K562 (cell line): ENCODE results near the gene GLTPD2. TPM values are rescaled to one million over a fixed set of nuclear protein-coding genes. Genes with fewer than 3 reads are reported as not detected.

Source experiments
- CHD4 ChIP-seq: fragments of 200-600 bp; sonication (generic); IDR thresholded peaks from 3 replicates; pipeline ENCODE4 v1.6.1; 2012; ENCODE audit warnings: low read depth, mild to moderate bottlenecking, mixed read lengths, low read length, inconsistent platforms; ENCODE audit not compliant: insufficient read depth, insufficient replicate concordance, poor library complexity, severe bottlenecking
- ETV5 ChIP-seq: sonication (generic); formaldehyde crosslinking; IDR thresholded peaks from 2 replicates; pipeline ENCODE4 v1.4.0; 2020; ENCODE audit warnings: low read depth, mild to moderate bottlenecking, missing genetic modification reagents
- KLF6 ChIP-seq: fragments of 250-450 bp; sonication (Bioruptor Pico); IDR thresholded peaks from 2 replicates; pipeline ENCODE4 v1.4.0; 2020; ENCODE audit warnings: mild to moderate bottlenecking, moderate library complexity, borderline replicate concordance
- MYC ChIP-seq, 2 experiments: fragments of 250-450 bp in 1 of 2; sonication (Bioruptor Pico) in 1 of 2; IDR thresholded peaks; 2 replicates each; pipeline versions ENCODE4 v1.5.1 to v1.6.1; 2012 to 2021; ENCODE audit warnings: low read depth in 2 of 2, borderline replicate concordance in 1 of 2, improper control_type of control experiment in 1 of 2, low read length in 1 of 2, mild to moderate bottlenecking in 1 of 2, moderate library complexity in 1 of 2
- POLR2G ChIP-seq: fragments of 200-400 bp; formaldehyde crosslinking; IDR thresholded peaks from 2 replicates; pipeline ENCODE4 v1.6.1; 2017; ENCODE audit warnings: low read depth, mild to moderate bottlenecking, antibody characterized with exemption, low read length, moderate library complexity
- RAD21 ChIP-seq, 2 experiments: fragments of 250-450 bp in 1 of 2; fragments of 450-650 bp in 1 of 2; sonication (Bioruptor Pico) in 1 of 2; formaldehyde crosslinking in 1 of 2; IDR thresholded peaks in 1 of 2; conservative IDR thresholded peaks in 1 of 2; 2 replicates each; pipeline versions ENCODE4 v1.4.0 to v1.8.0; 2020 to 2022; ENCODE audit warnings: mild to moderate bottlenecking in 2 of 2, moderate library complexity in 1 of 2
- ZNF318 ChIP-seq, 2 experiments: fragments of 450-650 bp; IDR thresholded peaks; 2 replicates each; pipeline ENCODE4 v1.6.1; 2016; ENCODE audit warnings: mild to moderate bottlenecking in 2 of 2, borderline replicate concordance in 1 of 2, low read depth in 1 of 2, moderate library complexity in 1 of 2
- ZNF324 ChIP-seq: fragments of 250-450 bp; sonication (Bioruptor Pico); IDR thresholded peaks from 2 replicates; pipeline ENCODE4 v1.4.0; 2020; ENCODE audit warnings: mild to moderate bottlenecking
- ZNF444 ChIP-seq: fragments of 250-450 bp; sonication (Bioruptor Pico); IDR thresholded peaks from 2 replicates; pipeline ENCODE4 v1.4.0; 2020; ENCODE audit warnings: mild to moderate bottlenecking, moderate library complexity
- ZNF445 ChIP-seq: fragments of 250-450 bp; sonication (Bioruptor Pico); IDR thresholded peaks from 2 replicates; pipeline ENCODE4 v1.4.0; 2020; ENCODE audit warnings: low read depth, mild to moderate bottlenecking, moderate library complexity
- polyA plus RNA-seq, 8 experiments: library from polyadenylated mRNA; depleted of rRNA in 4 of 8; stranded (reverse) in 5 of 8; unstranded in 3 of 8; fragments of >200 nt; fragmentation: Nextera tagmentation in 2 of 8; fragmentation: Illumina TruSeq in 1 of 8; extraction: Ambion mirVana in 2 of 8; extraction: Trizol in 1 of 8; gene quantifications; 2 replicates each; pipeline versions ENCODE4 v1.2.1 to v1.2.3, GENCODE V29; 2011 to 2014; ENCODE audit warnings: inconsistent platforms in 1 of 8, missing spikeins in 1 of 8
- total RNA-seq, 7 experiments: library from RNA; depleted of rRNA in 6 of 7; stranded (reverse); fragments of >200 nt in 6 of 7; fragmentation: Illumina TruSeq in 2 of 7; extraction: Trizol in 2 of 7; gene quantifications; 2 replicates each; pipeline versions ENCODE4 v1.2.1 to v1.2.3, GENCODE V29; 2011 to 2021; ENCODE audit warnings: low replicate concordance in 1 of 7
- TF ChIP-seq, protein P1 (sequence below), 2 experiments: IDR thresholded peaks in 1 of 2; conservative IDR thresholded peaks in 1 of 2; 2 replicates each; pipeline ENCODE4 v1.6.1; 2016; ENCODE audit warnings: low read depth in 2 of 2, mild to moderate bottlenecking in 1 of 2, missing compliant biosample characterization in 1 of 2, missing genetic modification characterization in 1 of 2, moderate library complexity in 1 of 2
- TF ChIP-seq, protein P2 (sequence below): fragments of 450-650 bp; formaldehyde crosslinking; IDR thresholded peaks from 2 replicates; pipeline ENCODE4 v1.4.0; 2022; ENCODE audit warnings: missing genetic modification characterization

Gene GLTPD2
- total and polyA plus RNA-seq, 9 of the 15 experiments (the other 6 are each of a cell fraction or from before 2014, with no cell fraction given) = not detected

- TF ChIP-seq CHD4 (no peak), POLR2G (peak; percentile 91), ZNF318 (IDR thresholded peaks at IDR 0.05; ENCODE audit: borderline replicate concordance in 1 of 2, low read depth in 1 of 2) (no peak), ZNF324 (no peak), ZNF445 (CRISPR knock-in tag) (no peak), MYC (IDR thresholded peaks at IDR 0.05; ENCODE audit: low read depth, low read length) (peak; percentile 84), MYC (CRISPR knock-in tag; IDR thresholded peaks at IDR 0.05; ENCODE audit: borderline replicate concordance, low read depth) (no peak), KLF6 (no peak), RAD21 (CRISPR knock-in tag; conservative IDR thresholded peaks at IDR 0.05 in 1 of 2, IDR thresholded peaks at IDR 0.05 in 1 of 2) (peak; percentile 54 to 64), ETV5 (CRISPR knock-in tag) (peak; percentile 96), ZNF444 (CRISPR knock-in tag) (no peak)
- TF ChIP-seq, protein P1, sequence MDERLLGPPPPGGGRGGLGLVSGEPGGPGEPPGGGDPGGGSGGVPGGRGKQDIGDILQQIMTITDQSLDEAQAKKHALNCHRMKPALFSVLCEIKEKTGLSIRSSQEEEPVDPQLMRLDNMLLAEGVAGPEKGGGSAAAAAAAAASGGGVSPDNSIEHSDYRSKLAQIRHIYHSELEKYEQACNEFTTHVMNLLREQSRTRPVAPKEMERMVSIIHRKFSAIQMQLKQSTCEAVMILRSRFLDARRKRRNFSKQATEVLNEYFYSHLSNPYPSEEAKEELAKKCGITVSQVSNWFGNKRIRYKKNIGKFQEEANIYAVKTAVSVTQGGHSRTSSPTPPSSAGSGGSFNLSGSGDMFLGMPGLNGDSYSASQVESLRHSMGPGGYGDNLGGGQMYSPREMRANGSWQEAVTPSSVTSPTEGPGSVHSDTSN (CRISPR knock-in tag; IDR thresholded peaks at IDR 0.05; ENCODE audit: low read depth) = no peak
- TF ChIP-seq, protein P1 (tag; conservative IDR thresholded peaks at IDR 0.05; ENCODE audit: low read depth) = no peak
- TF ChIP-seq, protein P2, sequence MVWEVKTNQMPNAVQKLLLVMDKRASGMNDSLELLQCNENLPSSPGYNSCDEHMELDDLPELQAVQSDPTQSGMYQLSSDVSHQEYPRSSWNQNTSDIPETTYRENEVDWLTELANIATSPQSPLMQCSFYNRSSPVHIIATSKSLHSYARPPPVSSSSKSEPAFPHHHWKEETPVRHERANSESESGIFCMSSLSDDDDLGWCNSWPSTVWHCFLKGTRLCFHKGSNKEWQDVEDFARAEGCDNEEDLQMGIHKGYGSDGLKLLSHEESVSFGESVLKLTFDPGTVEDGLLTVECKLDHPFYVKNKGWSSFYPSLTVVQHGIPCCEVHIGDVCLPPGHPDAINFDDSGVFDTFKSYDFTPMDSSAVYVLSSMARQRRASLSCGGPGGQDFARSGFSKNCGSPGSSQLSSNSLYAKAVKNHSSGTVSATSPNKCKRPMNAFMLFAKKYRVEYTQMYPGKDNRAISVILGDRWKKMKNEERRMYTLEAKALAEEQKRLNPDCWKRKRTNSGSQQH = no peak
These were observed 1.4 kb downstream of the GLTPD2 start (continued) for GRCh38 chr17:4789951-4790704.
